A549 treated with CORT108297 at 1 μM for 4 hours (cell line): ENCODE results near the gene PARD6B. TPM values are rescaled to one million over a fixed set of nuclear protein-coding genes. Genes with fewer than 3 reads are reported as not detected.

Experiments used
- total RNA-seq: library from RNA; stranded (reverse); fragments of 200-300 nt; extraction: Qiagen RNA extraction; gene quantifications from 5 replicates; pipeline ENCODE4 v1.2.3, GENCODE V29; 2022

PARD6B gene, protein sequence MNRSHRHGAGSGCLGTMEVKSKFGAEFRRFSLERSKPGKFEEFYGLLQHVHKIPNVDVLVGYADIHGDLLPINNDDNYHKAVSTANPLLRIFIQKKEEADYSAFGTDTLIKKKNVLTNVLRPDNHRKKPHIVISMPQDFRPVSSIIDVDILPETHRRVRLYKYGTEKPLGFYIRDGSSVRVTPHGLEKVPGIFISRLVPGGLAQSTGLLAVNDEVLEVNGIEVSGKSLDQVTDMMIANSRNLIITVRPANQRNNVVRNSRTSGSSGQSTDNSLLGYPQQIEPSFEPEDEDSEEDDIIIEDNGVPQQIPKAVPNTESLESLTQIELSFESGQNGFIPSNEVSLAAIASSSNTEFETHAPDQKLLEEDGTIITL
- 2.4 to 3.6 TPM (median 2.8 TPM) in 5 replicates for total RNA-seq

DNA sequence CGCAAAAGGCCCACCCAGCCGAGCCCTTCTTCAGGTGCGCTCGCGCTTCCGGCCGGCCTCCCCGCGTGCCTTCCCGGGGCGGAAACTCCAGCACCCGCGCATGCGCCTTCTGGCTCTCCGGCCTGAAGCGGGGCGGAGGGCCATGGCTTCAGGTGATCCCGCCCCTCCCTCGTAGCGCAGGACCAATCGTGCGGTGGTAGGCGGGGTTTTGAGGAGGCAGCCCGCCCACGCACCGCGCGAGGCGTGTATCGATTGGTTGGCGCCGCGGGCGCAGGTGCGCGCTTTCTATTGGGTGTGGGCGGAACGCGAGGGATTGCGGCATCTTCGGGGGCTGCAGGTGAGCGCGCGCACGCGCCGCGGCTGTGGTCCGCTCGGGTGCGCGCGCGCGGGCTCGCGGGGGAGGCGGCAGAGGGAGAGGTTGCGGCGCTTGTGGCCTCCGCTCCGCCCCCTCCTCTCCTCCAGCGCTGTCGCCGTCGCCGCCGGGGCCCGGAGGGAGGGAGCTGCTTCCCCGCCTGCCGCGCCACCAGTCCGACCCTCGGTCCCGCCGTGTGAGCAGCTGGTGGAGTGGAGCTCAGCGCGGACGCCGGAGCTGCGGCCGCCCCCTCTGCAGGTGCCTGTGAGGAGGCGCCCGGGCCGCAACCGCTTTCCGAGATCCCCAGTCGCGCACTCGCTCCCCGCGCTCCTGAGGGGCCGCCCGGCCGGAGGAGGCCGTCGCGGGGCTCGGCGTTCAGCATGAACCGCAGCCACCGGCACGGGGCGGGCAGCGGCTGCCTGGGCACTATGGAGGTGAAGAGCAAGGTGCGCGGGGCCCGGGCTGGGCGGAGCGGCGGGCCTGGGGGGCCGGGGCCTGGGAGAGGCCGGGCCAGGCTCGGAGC, at the start of gene PARD6B:
Gene PARD6B (plus strand): TSS at position 526 of the 875 bp plus-strand sequence. CDS start 207 bp downstream, at position 733.

DNA sequence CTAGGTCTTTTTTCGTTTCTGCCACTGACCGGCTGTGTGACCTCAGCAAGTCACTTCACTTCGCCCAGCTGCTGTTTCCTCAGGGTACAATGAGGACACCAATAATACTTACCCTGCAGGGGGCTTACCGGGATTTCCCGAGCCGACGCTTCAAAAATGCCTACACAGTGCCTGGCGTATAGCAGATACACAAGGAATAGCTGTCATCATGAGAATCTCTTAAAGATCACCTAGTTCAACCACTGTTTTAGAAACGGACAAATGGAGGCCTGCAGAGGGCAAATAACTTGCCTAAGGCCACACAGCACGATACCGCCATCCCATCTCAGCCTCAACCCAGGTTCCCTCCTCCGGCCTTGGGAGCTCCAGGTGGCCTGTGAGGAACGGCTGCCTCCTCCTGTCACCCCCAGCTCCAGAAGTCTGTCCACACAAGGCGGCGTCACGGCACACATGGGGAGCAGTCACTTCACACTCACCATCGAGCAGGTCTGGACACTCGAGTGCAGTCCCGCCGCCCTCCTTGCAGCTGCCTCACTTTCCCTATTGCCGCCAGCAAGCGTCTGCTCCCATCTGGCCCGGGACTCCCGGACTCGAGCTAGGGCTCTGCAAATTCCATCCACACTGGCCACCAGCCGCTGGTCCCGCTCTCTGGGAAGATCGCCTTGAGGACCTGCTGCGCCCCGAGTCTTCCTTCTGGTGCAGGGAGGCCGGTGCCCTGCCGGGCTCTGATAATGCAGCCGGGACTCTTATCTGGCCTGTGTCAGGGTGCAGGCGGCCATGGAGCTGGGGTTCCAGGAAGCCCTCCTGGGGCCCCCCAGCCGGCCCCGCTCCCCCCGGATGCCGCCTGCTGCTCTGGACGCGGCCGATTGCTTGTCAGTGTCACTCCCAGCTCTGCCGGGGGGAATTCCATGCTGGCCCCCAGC, 40.5 kb upstream of the PARD6B start, which contains the start of gene RIPOR3:
Gene RIPOR3 (minus strand): TSS at position 893 of the 923 bp plus-strand sequence. CDS start 414 bp downstream, at position 479.

DNA sequence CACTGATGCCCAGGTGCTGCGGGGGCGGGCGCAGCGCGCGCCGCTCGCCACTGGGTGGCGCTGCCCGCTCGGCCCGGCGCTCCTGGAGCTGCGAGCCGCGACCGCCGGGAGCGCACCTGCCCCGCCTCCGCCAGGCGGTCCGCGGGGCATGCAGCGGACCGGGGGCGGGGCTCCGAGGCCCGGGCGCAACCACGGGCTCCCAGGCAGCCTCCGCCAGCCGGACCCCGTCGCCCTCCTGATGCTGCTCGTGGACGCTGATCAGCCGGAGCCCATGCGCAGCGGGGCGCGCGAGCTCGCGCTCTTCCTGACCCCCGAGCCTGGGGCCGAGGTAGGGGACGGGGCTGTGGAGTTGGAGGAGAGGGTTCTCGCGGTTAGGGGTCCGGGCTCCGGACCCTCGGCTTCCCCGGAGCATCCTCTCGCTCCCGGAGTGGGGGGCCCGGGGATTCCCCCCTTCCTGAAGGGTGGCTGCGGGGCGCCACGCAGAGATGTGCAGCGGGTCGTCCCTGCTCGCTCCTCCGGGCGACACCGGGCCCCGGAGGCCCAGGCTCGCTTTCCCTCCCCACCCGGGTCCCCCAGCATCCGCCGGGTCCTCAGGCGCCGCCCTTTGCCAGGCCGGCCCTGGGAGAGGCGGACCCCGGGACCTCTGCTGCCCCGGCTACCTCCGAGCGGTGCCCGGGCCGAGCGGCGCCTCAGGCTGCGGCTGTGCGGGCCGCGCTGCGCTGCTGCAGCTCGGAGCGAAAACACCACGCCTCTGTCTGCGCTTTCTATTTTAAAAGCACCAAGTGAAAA, 63.7 kb downstream of the PARD6B start, which contains the start of gene BCAS4:
Gene BCAS4 (plus strand): TSS at position 216 of the 789 bp plus-strand sequence. CDS start 23 bp downstream, at position 239.

Other genes starting within 250 kb of the PARD6B start
- 35.9 to 39.3 TPM (median 38.1 TPM) in 5 replicates for gene PTPN1, start 221.2 kb upstream of the PARD6B start, total RNA-seq
- gene RIPOR3, start 40.0 kb upstream of the PARD6B start, total RNA-seq = 0.02 to 0.09 TPM (median 0.06 TPM) in 4 of 5 replicates, not detected in the other
- 27.0 to 32.9 TPM (median 31.1 TPM) in 5 replicates for gene BCAS4, start 63.5 kb downstream of the PARD6B start, total RNA-seq
- gene ADNP, start 199.9 kb downstream of the PARD6B start, total RNA-seq = 38.5 to 52.4 TPM (median 40.7 TPM) in 5 replicates
- gene DPM1, start 227.0 kb downstream of the PARD6B start, total RNA-seq = 67.4 to 98.7 TPM (median 70.6 TPM) in 5 replicates
- gene MOCS3, start 227.2 kb downstream of the PARD6B start, total RNA-seq = 5.9 to 7.1 TPM (median 6.1 TPM) in 5 replicates